GM19397 (cell line): ENCODE results near the gene DMAC2L.
"Not testable (repeated sequence)": the region's sequence is repeated elsewhere in the genome, so short reads cannot be mapped to it uniquely, and the experiment has no call there.

Experiments
- ATAC-seq: cut with Tn5 transposase; IDR thresholded peaks from one replicate; pipeline ENCODE4 v1.9.1; 2021; ENCODE audit warnings: mild to moderate bottlenecking, moderate library complexity; ENCODE audit not compliant: unreplicated experiment

DMAC2L gene, protein sequence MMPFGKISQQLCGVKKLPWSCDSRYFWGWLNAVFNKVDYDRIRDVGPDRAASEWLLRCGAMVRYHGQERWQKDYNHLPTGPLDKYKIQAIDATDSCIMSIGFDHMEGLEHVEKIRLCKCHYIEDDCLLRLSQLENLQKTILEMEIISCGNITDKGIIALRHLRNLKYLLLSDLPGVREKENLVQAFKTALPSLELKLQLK

GRCh38 chr14:50311972-50312733 is at the start of gene DMAC2L, which contains the start of gene L2HGDH:
TSS of gene DMAC2L (plus strand) at chr14:50312324. CDS start at chr14:50321488, 9,164 bp downstream.
TSS of gene L2HGDH (minus strand) at chr14:50312229. CDS start at chr14:50312150, 79 bp downstream.
- peak; percentile 94 for ATAC-seq

DNA sequence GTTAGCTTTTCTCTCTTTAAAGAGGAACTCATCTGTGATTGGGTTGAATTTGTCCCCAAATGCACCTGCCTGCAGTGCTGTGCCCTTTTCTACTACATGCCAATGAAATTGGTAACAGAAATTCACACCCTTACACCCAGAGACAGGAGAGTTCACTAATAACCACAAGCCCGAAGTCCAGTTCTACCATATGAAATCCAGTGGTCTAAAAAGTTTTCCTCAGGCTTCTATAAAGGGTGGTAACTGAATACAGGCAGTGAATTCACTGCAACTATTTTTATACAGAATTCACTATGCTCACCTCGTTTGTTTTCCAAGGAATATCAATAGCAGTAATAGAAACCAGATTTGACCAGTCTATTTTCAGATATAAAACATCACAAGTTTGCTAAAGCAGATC is 49.3 kb upstream of the DMAC2L start:
- ATAC-seq: no peak

GRCh38 chr14:50263321-50263720 is 48.8 kb upstream of the DMAC2L start:
- no peak for ATAC-seq

DNA sequence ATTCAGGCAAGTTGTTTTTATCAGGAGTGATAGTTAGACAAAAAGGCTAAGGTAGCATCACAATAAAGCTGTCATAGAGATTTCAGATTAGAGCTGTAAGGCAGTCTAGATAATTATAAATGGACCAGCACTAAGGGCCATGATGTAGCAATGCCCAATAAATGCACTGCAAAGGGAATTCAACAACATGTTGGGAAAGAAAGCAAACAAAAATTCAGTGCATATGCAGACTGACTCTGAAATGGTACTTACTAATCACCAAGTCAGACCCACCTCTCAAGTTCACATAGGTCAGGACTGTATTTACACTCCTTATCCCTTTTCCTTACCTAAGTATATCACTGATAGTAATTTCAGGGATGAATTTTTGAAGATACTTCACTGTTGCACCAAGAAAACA is 47.1 kb upstream of the DMAC2L start:
- no peak for ATAC-seq

GRCh38 chr14:50270932-50271331 is 41.2 kb upstream of the DMAC2L start:
- ATAC-seq: no peak

- ATAC-seq: no peak
Observed at GRCh38 chr14:50272498-50272897, 39.6 kb upstream of the DMAC2L start.

- no peak for ATAC-seq
Observed at GRCh38 chr14:50285861-50286260, 26.3 kb upstream of the DMAC2L start.

- ATAC-seq: no peak
Observed at GRCh38 chr14:50288146-50288545, 24.0 kb upstream of the DMAC2L start.

DNA sequence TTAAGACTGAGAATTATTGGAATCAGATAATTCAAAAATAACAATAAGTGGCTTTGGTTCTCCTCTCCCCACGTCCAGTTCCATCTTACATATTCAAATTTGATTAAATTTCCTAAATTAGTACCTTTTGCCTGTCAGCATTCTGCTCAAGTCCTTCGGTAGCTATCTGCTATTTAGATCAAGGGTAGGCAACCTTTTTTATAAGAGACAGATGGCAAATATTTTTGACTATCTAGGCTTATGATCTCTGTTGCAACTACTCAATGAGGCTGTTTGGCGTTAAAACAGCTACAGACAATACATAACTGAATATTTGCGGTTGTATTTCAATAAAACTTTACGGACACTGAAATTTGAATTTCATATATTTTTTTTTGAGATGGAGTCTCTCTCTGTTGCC is 21.8 kb upstream of the DMAC2L start:
- ATAC-seq: no peak

- no peak for ATAC-seq
Observed at GRCh38 chr14:50299585-50299984, 12.5 kb upstream of the DMAC2L start.

DNA sequence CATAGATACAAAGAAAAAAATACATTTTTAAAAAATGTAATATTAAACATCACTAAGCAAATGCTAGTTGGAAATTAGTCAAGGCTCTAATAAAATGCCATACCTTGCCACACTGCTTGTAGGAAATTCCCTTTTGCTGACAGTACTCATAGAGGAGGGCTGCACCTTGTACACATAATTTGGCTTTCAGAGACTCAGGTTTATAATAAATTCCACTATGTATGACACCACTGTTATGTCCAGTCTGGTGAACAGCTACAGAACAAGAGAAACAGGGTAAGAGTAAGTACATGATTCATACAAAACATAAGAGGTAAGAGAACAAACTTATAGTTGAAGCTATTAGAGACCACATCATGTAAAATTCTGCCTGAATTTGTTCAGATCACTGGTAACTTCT is 10.2 kb upstream of the DMAC2L start:
- ATAC-seq: no peak

- ATAC-seq: no peak
Observed at GRCh38 chr14:50303744-50304471, 8.2 kb upstream of the DMAC2L start.

GRCh38 chr14:50308363-50308915 is 3.7 kb upstream of the DMAC2L start:
- no peak for ATAC-seq

DNA sequence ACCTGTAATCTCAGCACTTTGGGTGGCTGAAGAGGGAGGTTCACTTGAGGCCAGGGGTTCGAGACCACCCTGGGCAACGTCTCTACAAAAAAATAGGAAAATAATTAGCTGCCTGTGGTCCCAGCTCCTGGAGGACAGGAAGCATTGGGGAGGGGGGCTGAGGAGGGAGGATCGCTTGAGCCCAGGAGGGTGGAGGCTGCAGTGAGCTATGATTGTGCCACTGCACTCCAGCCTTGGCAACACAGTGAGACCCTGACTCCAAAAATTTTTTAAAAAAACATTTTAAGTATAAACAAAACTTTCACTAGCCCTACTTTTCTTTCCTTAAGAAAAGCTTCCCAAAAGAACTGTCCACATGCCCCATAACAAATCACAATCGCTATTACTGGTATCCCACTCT is 1.7 kb upstream of the DMAC2L start:
- no peak for ATAC-seq

- no peak for ATAC-seq
Observed at GRCh38 chr14:50311337-50311971, 670 bp upstream of the DMAC2L start.

DNA sequence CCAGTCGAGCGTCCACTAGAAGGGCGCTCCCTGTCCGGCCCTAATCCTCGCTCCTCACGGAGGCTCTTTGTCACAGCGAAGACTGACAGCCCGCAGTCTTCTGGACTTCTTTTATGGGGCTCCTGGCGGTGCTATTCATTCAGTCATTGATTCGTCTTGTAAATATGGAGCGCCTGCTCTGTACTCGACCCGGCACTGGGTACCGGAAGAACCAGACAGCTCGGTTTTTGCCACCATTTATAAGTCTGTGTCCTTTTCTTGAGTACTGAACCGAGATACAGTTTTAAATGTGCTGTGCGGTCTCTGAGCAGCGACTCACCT is 570 bp downstream of the DMAC2L start:
- no peak for ATAC-seq

GRCh38 chr14:50314098-50314497 is 2.0 kb downstream of the DMAC2L start:
- not testable (repeated sequence) for ATAC-seq

DNA sequence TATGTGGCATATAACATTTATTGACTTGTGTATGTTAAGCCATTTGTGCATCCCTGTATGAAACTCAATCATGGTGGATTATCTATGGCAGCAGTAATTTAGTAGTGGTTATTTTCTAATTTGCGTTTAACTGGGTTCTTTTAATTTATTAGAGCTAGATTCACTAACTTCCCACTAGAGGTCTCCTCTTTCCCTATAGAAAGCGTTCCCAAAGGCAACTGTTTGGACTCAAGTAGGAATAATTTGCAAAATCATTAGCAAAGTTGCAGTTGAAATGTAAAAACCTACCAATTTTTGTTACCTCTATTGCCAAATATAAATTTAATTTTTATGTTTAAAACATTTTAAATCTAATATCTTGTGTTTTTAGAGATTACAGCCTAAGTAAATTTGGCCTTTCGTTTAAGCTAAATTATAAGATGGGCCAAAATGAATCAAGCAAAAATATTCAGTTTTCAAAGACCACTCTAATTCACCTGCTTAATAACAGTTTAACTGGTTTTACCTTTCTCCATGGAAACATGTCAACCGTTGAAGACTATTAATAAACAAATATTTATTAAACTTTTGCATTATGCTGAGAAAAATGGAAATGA is 6.0 kb downstream of the DMAC2L start:
- no peak for ATAC-seq

DNA sequence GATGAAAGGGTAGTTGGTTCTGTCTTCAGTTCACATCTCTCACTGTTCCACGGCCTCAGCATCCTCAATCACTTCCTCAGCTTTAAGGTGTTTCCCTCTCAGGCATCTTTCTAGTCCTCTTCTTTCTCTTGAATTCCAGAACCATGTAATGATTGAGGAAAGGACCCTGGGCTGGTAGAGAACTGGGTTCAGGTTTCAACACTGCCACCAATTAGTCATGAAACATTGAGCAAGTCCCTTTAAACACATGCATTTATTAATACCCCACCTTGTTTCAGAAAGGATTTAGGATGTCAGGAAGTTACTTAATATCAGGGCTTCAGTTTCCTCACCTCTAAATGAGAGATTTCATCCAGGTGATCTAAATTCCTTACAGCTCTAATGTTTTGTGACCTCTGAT is 7.2 kb downstream of the DMAC2L start:
- ATAC-seq: no peak

GRCh38 chr14:50319721-50320120 is 7.6 kb downstream of the DMAC2L start:
- ATAC-seq: no peak

- ATAC-seq: no peak
Observed at GRCh38 chr14:50320283-50320682, 8.2 kb downstream of the DMAC2L start.
